ENCODE results near the gene SFSWAP. TPM values are rescaled to one million over a fixed set of nuclear protein-coding genes. Genes with fewer than 3 reads are reported as not detected.

SFSWAP gene
- total and polyA plus RNA-seq, 2 of the 8 experiments (the other 6 are each of a cell fraction or from before 2014, with no cell fraction given), result 36.5 to 49.5 TPM

- no peak for TF ChIP-seq CHD7 (IDR thresholded peaks at IDR 0.05; ENCODE audit: insufficient replicate concordance, low read length)
- no peak for TF ChIP-seq EP300 (IDR thresholded peaks at IDR 0.05; ENCODE audit: borderline replicate concordance in 1 of 2, low read depth in 2 of 2, low read length in 2 of 2)
- no peak for TF ChIP-seq POLR2A (IDR thresholded peaks at IDR 0.05; ENCODE audit: control extremely low read depth in 1 of 2, low read depth in 2 of 2, low read length in 2 of 2)
- no peak for TF ChIP-seq ASH2L (IDR thresholded peaks at IDR 0.05; ENCODE audit: low read length)
- no peak for TF ChIP-seq ATF2 (IDR thresholded peaks at IDR 0.05; ENCODE audit: low read length)
Measured at GRCh38 chr12:131795064-131795463, 84.2 kb downstream of the SFSWAP start (continued).
